Vagina (tissue), 2 donors: ENCODE results near the gene PRSS16. TPM values are rescaled to one million over a fixed set of nuclear protein-coding genes. Genes with fewer than 3 reads are reported as not detected.

Experiments used
- DNase-seq, 2 donors: peaks; one replicate each; pipeline ENCODE4 v3.0.0-alpha.2; 2017; ENCODE audit errors: extremely low spot score in 2 of 2
- H3K27ac ChIP-seq: fragments of 200-600 bp; sonication (generic); one replicate; pipeline ENCODE4 v1.5.1; 2019
- H3K27me3 ChIP-seq: fragments of 200-600 bp; sonication (generic); one replicate; pipeline ENCODE4 v1.5.1; 2019
- H3K36me3 ChIP-seq, 2 donors: fragments of 200-600 bp; sonication (generic); one replicate each; pipeline ENCODE4 v1.5.1; 2017 to 2019
- H3K4me1 ChIP-seq: fragments of 200-600 bp; sonication (generic); one replicate; pipeline ENCODE4 v1.5.1; 2019
- H3K4me3 ChIP-seq, 2 donors: fragments of 200-600 bp; sonication (generic); 1 replicate in 1 of 2; 2 replicates in 1 of 2; pipeline ENCODE4 v1.5.1; 2016 to 2019
- H3K9me3 ChIP-seq: fragments of 200-600 bp; sonication (generic); one replicate; pipeline ENCODE4 v1.5.1; 2019
- POLR2A ChIP-seq, 2 donors: fragments of 450-650 bp; IDR thresholded peaks; one replicate each; pipeline ENCODE4 v1.6.1; 2017; ENCODE audit warnings: antibody characterized with exemption in 2 of 2, mild to moderate bottlenecking in 2 of 2, moderate library complexity in 2 of 2
- POLR2AphosphoS5 ChIP-seq, 2 donors: sonication (generic); formaldehyde crosslinking; IDR thresholded peaks; one replicate each; pipeline ENCODE4 v1.9.0; 2017; ENCODE audit warnings: antibody characterized with exemption in 2 of 2, mild to moderate bottlenecking in 2 of 2, low read depth in 1 of 2; ENCODE audit not compliant: insufficient read depth in 1 of 2
- intact Hi-C: fragments of 100-400 bp; cut with DNase I; formaldehyde crosslinking; loops from one replicate; pipeline ENCODE4 v1.15.1; 2023
- total RNA-seq: library from RNA; depleted of rRNA; stranded (reverse); fragments of >200 nt; gene quantifications from one replicate; pipeline ENCODE4 v1.2.3, GENCODE V29; 2016
- TF ChIP-seq, protein P1 (sequence below), 3 experiments: fragments of 450-650 bp in 2 of 3; fragments of 200-600 bp in 1 of 3; sonication (generic) in 1 of 3; IDR thresholded peaks; one replicate each; pipeline ENCODE4 v1.5.1; 2017 to 2019; ENCODE audit warnings: antibody characterized with exemption in 3 of 3, mild to moderate bottlenecking in 2 of 3, moderate library complexity in 2 of 3

Gene PRSS16
- total RNA-seq, 1 donor from 2014 or later, result 1.2 TPM

DNA sequence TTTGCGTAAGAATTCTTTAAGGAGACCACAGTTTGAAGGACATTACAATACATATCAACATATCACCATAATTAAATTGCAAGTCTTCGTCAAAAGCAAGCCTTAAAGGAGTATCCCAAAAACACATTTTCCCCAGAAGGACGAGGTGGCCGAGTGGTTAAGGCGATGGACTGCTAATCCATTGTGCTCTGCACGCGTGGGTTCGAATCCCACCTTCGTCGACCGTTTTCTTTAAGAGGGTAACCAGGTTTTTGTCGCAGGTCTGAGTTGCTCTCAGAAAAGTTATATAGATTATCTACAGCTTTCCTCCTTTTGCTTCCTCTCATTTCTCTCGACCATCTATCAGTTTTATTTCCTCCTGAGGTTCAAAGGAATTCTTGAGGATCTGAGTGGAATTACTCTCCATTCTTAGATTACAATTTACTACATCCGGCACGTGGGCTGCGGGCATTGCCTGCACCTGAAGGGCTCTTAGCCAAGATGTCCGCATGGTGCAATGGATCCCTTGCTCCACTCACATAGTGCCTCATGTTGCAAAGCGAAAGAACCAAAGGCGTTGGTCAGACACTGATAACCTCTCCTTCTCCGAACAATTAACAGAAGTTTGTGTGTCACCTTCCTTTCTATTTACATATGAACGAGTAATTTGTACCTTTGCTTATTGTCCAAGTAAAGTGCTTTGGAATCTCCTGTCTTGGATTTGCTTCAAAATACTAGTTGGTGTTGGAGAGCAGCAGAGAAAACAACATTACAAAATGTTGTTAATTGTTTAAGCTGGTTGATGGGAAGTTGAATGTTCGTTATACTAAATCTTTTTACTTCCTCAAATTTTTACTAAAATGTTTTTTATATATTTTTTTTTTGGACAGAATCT is 50.6 kb downstream of the PRSS16 start:
- Histone ChIP-seq H3K36me3 (no peaks in the 10 kb centered on the region), H3K4me3 (no peak overlapping the region), H3K4me1 (no peaks in the 10 kb centered on the region), H3K27me3 (no peaks in the 10 kb centered on the region), H3K9me3 (no peaks in the 10 kb centered on the region), H3K27ac (no peak overlapping the region)
- no peak for DNase-seq
- TF ChIP-seq, protein P1, sequence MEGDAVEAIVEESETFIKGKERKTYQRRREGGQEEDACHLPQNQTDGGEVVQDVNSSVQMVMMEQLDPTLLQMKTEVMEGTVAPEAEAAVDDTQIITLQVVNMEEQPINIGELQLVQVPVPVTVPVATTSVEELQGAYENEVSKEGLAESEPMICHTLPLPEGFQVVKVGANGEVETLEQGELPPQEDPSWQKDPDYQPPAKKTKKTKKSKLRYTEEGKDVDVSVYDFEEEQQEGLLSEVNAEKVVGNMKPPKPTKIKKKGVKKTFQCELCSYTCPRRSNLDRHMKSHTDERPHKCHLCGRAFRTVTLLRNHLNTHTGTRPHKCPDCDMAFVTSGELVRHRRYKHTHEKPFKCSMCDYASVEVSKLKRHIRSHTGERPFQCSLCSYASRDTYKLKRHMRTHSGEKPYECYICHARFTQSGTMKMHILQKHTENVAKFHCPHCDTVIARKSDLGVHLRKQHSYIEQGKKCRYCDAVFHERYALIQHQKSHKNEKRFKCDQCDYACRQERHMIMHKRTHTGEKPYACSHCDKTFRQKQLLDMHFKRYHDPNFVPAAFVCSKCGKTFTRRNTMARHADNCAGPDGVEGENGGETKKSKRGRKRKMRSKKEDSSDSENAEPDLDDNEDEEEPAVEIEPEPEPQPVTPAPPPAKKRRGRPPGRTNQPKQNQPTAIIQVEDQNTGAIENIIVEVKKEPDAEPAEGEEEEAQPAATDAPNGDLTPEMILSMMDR (IDR thresholded peaks at IDR 0.05), result no peak
- TF ChIP-seq POLR2AphosphoS5 (IDR thresholded peaks at IDR 0.05; ENCODE audit: insufficient read depth in 1 of 2, low read depth in 1 of 2) (no peak), POLR2A (IDR thresholded peaks at IDR 0.05) (no peak)
- intact Hi-C loops, result no loop called here

DNA sequence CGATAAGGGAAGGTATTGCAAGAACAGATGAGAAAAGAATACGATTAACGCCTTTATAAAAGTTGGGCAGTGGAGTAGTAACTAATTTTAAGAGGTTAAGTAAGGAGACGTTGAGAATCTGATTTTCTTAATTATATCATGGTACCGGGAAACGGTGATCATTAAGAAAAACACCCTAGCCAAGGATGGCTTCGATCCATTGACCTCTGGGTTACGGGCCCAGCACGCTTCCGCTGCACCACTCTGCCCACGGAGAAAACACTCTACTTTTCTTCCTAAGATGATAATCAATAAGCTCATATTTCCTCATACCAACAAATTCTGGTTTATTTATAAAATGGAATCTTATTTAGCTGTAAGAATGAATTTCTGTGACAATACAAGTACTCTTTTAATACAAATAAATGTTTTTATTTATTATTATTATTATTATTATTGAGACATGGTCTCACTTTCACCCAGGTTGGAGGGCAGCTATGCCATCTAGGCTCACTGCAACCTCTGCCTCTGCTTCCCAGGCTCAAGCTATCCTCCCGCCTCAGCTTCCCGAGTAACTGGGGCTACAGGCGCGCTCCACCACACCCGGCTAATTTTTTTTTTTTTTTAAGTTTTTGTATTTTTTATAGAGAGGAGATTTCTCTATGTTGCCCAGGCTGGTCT is 56.2 kb downstream of the PRSS16 start:
- no peak overlapping the region for H3K27ac ChIP-seq
- intact Hi-C loops, result no loop called here
- no peaks in the 10 kb centered on the region for H3K4me1 ChIP-seq
- TF ChIP-seq, protein P1 (IDR thresholded peaks at IDR 0.05), result no peak
- TF ChIP-seq POLR2AphosphoS5 (IDR thresholded peaks at IDR 0.05; ENCODE audit: insufficient read depth in 1 of 2, low read depth in 1 of 2), result no peak
- TF ChIP-seq POLR2A (IDR thresholded peaks at IDR 0.05), result no peak
- H3K27me3 ChIP-seq, result no peaks in the 10 kb centered on the region
- H3K4me3 ChIP-seq, result no peak overlapping the region
- no peaks in the 10 kb centered on the region for H3K9me3 ChIP-seq
- no peak for DNase-seq
- no peaks in the 10 kb centered on the region for H3K36me3 ChIP-seq

Other genes with a start within 250 kb of the PRSS16 start
- not detected for gene POM121L2, start 64.6 kb downstream of the PRSS16 start, total RNA-seq
- 14.2 TPM for gene ZNF391, start 141.1 kb downstream of the PRSS16 start, total RNA-seq
- gene ZNF184, start 225.4 kb downstream of the PRSS16 start, total RNA-seq, result 4.4 TPM